GM19023 (cell line): Measurements from ENCODE around the gene MUC5AC.

Experiments used
- ATAC-seq: cut with Tn5 transposase; IDR thresholded peaks from one replicate; pipeline ENCODE4 v1.9.1; 2021; ENCODE audit warnings: mild to moderate bottlenecking, moderate library complexity; ENCODE audit not compliant: unreplicated experiment

MUC5AC gene

DNA sequence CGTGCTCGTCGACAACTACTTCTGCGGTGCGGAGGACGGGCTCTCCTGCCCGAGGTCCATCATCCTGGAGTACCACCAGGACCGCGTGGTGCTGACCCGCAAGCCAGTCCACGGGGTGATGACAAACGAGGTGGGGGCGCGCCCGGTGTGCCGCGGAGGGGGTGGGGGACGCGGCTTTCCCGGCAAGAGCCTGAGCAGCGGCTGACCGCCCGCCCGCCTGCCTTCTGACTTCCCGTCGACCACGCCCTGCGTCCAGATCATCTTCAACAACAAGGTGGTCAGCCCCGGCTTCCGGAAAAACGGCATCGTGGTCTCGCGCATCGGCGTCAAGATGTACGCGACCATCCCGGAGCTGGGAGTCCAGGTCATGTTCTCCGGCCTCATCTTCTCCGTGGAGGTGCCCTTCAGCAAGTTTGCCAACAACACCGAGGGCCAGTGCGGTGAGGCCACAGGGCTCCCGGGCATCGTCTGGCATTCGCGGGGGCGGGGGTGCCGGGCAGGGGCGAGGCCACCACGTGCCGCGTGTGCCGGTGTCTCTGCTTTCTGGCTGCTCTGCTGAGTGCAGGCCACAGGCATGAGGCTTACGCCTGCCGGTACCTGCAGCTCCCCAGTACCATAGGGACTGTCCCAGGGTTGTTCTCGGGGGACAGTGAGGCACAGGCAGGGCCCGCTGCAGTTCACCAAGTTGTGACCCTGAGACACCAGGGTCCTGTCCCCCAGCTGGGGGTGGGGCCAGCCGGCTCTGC lies 36.7 kb downstream of the MUC5AC start:
- ATAC-seq = no peak

DNA sequence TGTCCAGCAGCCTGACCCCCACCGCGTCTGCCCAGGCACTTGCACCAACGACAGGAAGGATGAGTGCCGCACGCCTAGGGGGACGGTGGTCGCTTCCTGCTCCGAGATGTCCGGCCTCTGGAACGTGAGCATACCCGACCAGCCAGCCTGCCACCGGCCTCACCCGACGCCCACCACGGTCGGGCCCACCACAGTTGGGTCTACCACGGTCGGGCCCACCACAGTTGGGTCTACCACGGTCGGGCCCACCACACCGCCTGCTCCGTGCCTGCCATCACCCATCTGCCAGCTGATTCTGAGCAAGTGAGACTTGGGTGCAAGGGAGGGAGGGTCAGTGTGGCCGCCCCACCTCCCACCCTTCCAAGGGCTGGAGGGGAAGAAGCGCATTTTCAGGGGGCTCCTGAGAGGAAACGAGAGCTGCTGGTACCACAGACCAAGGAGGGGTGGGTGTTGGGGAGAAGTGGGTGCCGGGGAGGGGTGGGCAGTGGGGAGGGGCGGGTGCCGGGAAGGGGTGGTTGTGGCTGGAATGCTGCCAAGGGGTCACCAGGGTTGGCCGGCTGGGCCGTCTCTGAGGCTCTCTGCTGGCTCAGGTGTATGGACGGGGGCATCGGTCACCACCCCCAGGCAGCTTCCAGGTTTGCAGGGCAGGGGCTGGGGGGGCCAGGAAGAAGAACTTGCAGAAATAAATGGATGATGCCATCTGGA lies 37.4 kb downstream of the MUC5AC start:
- ATAC-seq = no peak

DNA sequence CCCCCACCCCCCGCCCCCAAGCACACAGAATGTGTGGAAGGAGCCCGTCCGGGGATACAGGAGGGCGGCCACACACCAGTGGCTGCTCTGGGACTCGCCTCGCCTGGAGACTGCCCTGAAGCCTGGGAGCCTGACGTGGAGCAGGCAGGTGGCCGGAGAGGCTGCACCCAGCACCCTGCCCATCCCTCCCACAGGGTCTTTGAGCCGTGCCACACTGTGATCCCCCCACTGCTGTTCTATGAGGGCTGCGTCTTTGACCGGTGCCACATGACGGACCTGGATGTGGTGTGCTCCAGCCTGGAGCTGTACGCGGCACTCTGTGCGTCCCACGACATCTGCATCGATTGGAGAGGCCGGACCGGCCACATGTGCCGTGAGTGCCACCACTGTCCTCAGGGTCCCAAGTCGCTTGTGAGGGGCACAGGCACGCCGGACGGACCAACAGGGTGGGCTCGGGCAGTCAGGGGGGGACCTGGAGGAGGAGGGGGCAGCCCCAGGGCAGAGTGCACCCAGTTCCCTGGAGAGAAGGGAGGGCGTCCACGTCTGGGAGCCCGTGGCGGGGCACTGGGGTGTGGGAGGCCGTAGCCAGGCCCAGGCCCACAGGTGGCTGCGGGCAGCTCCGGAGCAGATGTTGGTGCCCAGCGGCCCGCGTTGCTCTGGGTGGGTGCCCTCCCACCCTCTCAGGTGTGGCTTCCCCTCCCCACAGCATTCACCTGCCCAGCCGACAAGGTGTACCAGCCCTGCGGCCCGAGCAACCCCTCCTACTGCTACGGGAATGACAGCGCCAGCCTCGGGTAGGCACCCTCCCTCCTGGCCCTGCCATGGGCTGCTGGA lies 38.1 kb downstream of the MUC5AC start:
- no peak for ATAC-seq

GRCh38 chr11:1196516-1197391 lies 39.0 kb downstream of the MUC5AC start:
- ATAC-seq = no peak

DNA sequence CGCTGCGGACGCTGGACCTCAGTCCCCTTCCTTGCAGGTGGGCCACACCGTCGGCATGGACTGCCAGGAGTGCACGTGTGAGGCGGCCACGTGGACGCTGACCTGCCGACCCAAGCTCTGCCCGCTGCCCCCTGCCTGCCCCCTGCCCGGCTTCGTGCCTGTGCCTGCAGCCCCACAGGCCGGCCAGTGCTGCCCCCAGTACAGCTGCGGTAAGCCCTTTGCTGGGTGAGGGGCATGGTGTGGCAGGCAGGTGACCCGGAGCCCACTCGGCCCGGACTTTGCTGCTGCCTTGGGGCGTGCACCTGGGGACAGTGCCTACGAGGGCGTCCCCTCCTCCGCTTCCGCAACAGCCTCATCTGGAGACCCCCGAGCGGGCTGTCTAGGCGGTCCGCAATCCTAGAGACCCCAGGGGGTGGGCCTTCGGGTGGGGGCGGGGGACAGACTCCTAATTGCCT lies 39.7 kb downstream of the MUC5AC start:
- ATAC-seq = no peak

- ATAC-seq = no peak
Measured at GRCh38 chr11:1197886-1198560, 40.3 kb downstream of the MUC5AC start.

GRCh38 chr11:1198561-1199240 lies 40.9 kb downstream of the MUC5AC start:
- no peak for ATAC-seq

- ATAC-seq = no peak
Measured at GRCh38 chr11:1199241-1199750, 41.5 kb downstream of the MUC5AC start.

GRCh38 chr11:1199751-1200610 lies 42.2 kb downstream of the MUC5AC start:
- no peak for ATAC-seq

DNA sequence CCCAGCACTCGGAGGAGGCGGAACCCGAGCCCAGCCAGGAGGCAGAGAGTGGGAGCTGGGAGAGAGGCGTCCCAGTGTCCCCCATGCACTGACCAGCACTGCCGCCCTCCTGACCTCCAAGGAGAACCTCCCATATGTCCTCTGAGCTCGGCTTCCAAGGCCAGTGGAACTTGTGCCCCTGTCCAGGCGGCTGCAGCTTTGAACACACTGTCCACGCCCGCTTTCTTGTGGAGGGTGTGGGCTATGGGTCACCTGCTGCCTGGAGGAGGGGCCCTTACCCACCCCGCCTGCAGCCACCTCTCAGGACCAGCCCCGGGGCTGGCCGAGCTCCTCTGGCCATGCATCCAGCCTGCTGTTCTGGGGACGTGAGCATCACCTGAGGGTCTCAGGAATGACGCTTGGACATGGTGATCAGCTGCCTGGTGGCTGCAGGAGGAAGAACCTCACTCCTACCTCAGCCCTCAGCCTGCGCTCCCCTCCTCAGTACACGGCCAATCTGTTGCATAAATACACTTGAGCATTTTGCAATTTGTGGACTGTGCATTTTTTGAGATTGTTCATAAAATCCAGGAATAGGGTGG lies 42.9 kb downstream of the MUC5AC start:
- no peak for ATAC-seq

- ATAC-seq = no peak
Measured at GRCh38 chr11:1201395-1202153, 43.8 kb downstream of the MUC5AC start.

- no peak for ATAC-seq
Measured at GRCh38 chr11:1202154-1202775, 44.5 kb downstream of the MUC5AC start.

- ATAC-seq = no peak
Measured at GRCh38 chr11:1202776-1203504, 45.2 kb downstream of the MUC5AC start.

GRCh38 chr11:1203505-1204271 lies 45.9 kb downstream of the MUC5AC start:
- no peak for ATAC-seq

DNA sequence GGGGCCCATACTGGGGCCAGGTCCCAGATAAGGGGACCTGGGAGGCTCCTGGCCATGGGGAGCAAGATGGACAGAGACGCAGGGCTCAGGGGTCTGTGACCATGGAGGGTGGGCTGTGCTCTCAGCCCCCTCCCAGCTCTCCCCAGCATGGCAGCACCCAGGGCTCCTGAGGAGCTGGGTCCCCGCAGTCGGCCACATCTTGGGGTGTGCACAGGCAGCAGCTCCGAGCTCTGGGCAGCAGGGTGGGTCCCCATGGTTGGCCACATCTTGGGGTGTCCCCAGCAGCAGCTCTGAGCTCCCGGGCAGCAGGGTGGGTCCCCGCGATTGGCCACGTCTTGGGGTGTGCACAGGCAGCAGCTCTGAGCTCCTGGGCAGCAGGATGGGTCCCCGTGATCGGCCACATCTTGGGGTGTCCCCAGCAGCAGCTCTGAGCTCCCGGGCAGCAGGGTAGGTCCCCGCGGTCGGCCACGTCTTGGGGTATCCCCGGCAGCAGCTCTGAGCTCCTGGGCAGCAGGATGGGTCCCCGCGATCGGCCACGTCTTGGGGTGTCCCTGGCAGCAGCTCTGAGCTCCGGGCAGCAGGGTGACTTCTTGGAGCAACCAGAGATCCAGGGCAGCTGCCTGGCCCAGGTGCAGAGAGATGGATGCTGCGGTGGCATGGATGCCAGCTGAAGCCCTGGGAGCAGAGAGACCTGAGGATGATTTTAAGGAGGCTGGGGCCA lies 46.8 kb downstream of the MUC5AC start:
- ATAC-seq = no peak
